GM21447 (cell line): ENCODE measurements around the gene TRABD2A.
"Not testable (repeated sequence)": the region's sequence is repeated elsewhere in the genome, so short reads cannot be mapped to it uniquely, and the experiment has no call there.

Experiments used
- ATAC-seq: cut with Tn5 transposase; IDR thresholded peaks from one replicate; pipeline ENCODE4 v1.9.1; 2021; ENCODE audit not compliant: unreplicated experiment

TRABD2A gene

DNA sequence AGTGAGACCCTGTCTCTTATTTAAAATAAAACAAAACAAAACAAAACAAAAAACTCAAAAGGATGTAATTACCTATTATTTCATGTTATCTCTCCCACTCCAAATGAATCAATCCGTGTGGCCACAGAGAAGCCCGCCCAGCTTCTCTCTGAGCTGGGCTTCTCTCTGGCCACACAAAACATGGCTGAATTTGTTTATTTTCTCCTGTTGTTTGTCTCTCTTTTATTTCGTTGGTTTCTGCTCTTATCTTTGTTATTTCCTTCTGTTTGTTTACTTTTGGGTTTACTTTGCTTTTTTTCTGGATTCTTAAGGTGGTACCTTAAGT, 1.5 kb upstream of the TRABD2A start:
- ATAC-seq, result no peak

- peak; percentile 69 for ATAC-seq
Measured at GRCh38 chr2:84881581-84882413, 913 bp upstream of the TRABD2A start.

- no peak for ATAC-seq
Measured at GRCh38 chr2:84880395-84880644, 564 bp downstream of the TRABD2A start.

GRCh38 chr2:84879584-84880394, 1.1 kb downstream of the TRABD2A start:
- peak; percentile 46 for ATAC-seq

DNA sequence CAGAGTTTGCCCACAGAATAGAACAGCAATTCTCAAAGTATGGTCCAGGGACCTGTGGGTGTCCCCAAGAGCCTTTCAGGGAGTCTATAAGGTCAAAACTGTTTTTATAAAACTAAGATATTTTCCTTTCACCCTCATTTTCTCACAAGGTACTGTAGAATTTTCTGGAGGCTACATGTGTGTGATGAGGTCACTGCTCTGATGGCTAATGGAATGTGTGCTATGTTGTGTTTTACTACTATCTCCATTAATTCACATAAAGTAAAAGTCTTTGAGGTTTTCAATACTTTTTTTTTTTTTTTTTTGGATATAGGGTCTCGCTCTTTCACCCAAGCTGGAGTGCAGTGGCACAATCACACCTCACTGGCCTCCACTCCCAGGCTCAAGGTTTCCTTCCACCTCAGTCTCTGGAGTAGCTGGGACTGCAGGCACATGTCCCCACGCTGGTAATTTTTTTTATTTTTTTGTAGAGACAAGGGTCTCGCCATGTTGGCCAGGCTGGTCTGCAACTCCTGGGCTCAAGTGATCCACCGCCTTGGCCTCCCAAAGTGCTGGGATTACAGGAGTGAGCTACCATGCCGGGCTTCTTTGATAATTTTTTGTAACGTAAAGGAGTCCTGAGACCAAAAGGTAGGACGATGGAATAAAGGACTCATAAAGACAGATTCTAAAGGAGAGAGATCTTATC, 1.8 kb downstream of the TRABD2A start:
- ATAC-seq, result no peak

GRCh38 chr2:84878459-84878858, 2.4 kb downstream of the TRABD2A start:
- no peak for ATAC-seq

DNA sequence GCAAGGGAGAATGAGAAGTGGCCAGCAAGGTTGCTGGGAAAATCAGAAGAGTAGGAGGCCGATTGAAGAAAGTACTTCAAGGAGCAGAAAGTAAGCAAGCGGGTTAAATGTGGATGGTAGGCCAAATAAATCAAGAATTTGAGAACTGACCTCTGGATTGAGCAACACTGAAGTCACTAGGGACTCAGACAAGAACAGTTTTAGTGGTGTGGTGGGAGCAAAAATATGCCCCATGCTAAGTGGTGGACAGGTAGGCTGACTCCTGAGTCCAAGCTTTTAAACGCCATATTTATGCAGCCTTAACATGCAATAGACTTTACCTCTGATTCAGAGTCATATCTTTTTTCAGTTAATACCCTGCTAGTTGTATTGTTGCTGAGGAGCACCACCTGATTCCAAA, 4.5 kb downstream of the TRABD2A start:
- no peak for ATAC-seq

DNA sequence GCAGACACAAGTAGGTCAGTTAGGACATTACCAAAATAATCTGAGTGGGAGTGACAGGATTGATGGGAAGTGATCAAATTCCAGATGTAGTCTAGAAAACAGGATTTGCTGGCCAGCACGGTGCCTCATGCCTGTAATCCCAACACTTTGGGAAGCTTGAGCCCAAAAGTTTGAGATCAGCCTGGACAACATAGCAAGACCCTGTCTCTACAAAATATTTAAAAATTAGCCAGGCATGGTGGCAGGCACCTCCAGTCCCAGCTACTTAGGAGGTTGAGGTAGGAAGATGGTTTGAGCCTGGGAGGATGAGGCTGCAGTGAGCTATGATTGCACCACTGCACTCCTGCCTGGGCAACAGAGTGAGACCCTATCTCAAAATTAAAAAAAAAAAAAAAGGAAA, 5.3 kb downstream of the TRABD2A start:
- ATAC-seq, result not testable (repeated sequence)

GRCh38 chr2:84875213-84875560, 5.7 kb downstream of the TRABD2A start:
- no peak for ATAC-seq

DNA sequence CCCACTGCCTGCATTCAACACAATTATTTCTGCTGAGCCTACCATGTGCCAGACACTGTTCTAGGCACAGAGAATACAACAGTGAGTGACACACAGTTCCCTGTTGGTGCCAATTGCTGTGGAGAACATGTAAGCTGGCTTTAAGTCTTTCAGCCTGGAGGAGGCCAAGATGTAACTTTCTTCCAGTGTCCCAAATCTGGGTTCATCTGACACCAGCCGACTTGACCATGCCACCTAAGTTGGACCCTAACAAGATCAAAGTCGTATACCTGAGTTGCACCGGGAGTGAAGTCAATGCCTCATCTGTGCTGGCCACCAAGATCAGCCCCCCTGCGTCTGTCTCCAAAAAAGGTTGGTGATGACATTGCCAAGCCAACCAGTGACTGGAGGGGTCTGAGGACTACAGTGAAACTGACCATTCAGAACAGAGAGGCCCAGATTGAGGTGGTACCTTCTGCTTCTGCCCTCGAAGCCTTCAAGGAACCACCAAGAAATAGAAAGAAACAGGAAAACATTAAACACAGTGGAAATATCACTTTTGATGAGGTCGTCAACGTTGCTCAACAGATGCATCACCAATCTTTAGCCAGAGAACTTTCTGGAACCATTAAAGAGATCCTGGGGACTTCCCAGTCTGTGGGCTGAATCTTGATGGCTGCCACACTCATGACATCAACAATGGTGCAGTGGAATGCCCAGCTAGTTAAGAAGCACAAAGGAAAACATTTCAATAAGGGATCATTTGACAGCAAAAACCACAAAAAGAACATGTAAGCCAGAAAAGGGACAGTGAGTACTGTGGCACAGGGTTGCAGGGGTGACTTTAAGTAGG, 6.3 kb downstream of the TRABD2A start:
- ATAC-seq, result no peak

GRCh38 chr2:84873350-84873749, 7.5 kb downstream of the TRABD2A start:
- ATAC-seq, result no peak

DNA sequence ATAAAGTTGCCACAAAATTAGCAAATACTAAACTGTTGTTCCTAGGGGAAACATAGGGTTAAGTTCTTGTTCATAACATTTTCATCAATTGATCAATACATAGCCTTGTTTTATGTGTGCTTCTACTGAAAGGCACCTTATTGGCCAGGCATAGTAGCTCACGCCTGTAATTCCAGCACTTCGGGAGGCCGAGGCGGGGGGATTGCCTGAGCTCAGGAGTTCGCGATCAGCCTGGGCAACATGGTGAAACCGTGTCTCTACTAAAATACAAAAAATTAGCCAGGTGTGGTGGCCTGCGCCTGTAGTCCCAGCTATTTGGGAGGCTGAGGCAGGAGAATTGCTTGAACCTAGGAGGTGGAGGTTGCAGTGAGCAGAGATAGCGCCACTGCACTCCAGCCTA, 8.2 kb downstream of the TRABD2A start:
- not testable (repeated sequence) for ATAC-seq

- no peak for ATAC-seq
Measured at GRCh38 chr2:84870306-84870705, 10.6 kb downstream of the TRABD2A start.

DNA sequence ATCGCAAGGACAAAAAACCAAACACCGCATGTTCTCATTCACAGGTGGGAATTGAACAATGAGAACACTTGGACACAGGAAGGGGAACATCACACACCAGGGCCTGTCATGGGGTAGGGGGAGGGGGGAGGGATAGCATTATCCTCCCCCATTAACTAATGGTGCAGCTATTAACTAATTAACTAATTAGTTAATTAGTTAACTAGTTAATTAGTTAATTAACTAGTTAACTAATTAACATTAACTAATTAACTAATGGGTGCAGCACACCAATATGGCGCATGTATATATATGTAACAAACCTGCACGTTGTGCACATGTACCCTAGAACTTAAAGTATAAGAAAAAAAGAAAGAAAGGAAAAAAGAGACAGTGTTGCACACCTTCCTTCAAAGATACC, 12.6 kb downstream of the TRABD2A start:
- ATAC-seq, result not testable (repeated sequence)

- no peak for ATAC-seq
Measured at GRCh38 chr2:84866122-84866521, 14.8 kb downstream of the TRABD2A start.

- ATAC-seq, result no peak
Measured at GRCh38 chr2:84865181-84865783, 15.6 kb downstream of the TRABD2A start.

GRCh38 chr2:84862006-84862405, 18.9 kb downstream of the TRABD2A start:
- no peak for ATAC-seq

DNA sequence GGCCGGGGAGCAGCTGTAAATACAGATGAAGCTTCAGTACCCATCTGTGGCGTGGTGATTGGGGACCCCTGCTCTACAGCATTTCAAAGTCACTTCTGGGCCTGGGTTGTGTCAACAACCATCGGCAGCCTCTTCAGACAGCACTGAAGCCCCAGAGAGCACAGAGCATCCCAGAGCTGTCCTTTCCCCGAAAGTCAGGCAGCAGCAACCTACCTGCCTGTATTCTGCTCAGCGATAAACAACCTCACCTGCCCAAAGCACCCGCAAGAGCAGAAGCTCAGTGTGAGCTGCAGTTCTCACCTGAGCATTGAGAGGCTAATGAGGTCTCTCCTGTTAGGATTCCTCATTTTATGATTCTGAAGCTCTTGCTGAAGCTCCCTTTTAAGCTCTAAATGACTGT, 19.3 kb downstream of the TRABD2A start:
- ATAC-seq, result no peak

GRCh38 chr2:84858937-84859336, 21.9 kb downstream of the TRABD2A start:
- no peak for ATAC-seq

DNA sequence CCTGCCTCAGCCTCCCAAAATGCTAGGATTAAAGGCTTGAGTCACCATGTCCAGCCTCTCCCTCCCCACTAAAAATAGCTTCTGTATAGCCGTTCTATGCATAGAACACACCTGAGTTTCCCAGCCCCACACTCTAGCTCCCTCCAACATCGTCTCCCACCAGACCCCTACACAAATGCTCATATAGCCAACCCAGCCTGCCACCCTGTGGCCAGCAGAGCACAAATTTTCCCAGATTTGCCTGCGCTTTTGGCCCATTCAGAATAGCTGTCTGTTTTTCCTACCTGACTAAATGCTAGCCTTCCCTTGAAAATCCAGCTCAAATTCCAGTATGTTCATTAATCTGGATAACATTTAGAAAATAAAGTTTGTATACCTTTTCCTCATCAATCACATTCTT, 22.8 kb downstream of the TRABD2A start:
- no peak for ATAC-seq

- ATAC-seq, result no peak
Measured at GRCh38 chr2:84857566-84857965, 23.3 kb downstream of the TRABD2A start.
